ENCODE results near the gene CRHR2.

The CRHR2 gene

DNA sequence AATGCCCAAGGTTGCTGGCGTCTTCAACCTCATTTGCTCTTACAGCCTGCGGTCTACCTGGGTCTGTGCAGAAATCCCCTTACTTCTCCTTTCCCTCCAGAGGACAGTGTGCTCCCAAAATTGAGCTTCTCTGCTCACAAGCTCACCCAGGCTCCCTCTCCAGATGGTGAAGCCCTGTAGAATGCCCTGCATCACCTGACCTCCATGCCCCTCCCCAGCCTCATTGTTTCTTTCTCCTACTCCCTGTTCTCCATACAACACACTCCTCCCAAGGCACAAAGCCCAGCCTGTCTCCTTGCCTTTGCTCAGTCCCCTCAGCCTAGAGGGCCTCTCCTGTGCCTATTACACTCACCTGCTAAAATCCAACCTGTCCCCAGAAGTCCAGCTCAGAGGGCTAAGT lies 3.5 kb downstream of the CRHR2 start:
- no peak for DNase-seq

DNA sequence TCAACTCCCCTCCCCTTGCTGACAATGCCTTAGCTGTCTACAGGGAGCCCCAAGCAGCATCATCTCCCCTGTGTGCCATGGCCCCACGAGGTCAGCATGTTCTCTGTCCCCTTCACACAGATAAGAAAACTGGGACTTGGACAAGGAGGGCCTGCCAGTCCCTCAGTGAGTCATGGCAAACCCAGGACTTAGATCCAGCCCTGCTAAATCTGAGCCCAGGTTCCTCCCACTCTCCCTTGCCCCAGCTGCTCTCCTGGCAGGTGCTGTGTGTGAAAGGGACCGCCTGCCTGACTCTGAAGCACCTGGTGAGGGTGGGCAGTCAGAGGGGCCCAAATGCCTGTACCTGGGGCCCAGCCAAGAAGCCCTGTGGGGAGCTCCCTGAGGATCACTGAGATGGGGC lies 7.4 kb downstream of the CRHR2 start:
- DNase-seq = no peak

DNA sequence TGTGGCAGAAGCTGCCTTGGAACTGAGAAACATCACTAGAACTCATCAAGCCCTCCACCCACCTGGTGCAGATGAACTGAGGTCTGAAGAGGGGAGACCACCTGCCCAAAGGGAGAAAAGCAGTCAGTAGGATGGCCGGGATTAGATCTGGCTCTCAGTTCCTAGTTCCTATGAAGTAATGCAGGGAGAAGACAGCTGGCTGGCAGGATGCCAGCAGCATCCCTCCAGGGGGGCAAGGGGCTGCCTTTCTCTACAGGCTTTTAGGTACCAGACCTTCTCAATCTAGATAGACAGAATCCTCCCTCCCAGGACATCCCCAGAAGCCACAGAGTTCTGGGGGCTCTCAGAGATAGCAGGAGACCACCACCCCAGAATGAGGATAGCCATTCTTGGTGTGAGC lies 7.8 kb downstream of the CRHR2 start:
- DNase-seq = no peak

DNA sequence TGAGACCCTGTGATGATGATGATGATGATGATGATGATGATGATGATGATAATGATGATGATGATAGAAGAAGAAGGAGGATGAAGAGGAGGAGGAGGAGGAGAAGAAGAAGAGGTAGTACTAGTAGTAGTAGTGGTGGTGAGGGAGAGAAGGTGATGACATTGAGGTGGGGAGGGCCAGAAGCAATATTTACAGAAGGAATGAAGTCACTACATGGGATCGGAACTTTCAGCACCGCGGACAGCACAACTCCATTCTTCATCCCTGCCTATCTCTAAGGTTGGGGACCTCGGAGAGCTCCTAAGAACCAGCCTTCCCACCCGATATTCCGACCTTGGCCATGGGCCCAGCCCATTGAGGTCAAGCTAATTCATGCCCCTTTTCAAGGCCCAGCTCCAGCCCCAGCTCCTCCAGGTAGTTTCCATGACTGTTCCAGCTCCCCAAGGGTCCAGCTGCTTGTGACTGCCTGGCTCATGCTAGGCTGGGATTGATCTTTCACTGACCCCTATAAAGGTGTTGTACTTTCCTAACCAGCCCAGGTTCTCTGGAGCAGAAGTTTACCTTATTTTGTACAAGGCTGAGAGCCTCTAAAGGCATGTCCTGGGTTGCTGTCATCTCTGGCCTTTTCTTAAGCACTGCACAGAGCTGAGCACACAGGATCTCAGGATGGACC lies 10.3 kb downstream of the CRHR2 start:
- peak; percentile 76 for DNase-seq

DNA sequence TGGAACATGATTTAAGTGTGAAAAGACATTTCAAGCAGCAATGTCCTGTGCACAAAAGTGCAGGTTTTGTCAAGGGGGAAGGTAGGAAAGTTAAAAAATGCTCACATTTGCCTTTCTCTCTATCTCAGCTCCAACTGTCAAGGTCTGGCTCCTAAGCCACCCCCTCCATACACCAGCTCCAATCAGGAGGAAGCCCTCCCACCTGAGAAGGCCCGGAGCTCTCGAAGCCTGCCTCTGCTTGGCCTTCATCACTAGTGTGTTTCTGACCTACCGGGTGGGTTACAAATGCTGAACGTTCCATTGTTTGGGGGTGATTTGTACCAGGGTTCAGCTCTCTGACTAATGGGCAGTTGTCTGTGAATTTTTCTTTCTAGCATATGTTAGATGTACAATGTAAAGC lies 14.2 kb downstream of the CRHR2 start:
- no peak for DNase-seq

DNA sequence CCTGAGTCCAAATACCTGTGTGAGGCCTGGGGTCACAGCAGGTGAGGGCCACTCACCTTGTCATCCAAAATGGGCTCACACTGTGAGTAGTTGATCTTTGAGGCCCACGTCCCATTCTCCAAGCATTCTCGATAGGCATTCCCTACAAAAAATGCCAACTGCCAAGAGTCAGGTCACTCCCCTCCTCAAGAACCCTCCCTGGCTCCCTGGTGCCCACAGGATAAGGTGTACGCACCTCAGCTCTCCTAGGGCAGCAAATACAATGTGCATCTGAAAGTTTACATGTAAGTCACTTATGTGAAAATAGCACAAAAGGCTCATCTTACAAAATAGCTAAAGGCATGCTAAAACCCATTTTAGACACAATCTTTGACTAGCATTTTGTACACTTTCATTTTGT lies 15.1 kb downstream of the CRHR2 start:
- DNase-seq = no peak

DNA sequence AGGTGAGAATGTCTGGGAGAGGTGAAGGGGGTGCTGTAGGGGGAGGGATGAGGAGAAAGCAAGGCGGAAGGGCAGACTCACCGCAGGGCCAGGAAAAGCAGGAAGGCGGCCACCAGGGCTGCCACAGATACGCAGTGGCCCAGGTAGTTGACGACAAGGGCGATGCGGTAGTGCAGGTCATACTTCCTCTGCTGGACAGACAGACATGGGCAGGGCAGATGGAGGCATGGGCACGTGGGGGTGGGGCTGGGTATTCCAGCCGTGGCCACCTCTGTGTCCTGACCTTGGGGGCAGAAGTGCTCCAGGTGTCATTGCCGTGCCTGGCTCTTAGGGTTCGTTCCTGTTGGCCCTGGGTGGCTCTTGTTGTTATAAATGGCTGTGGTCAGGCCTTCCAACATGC lies 16.8 kb downstream of the CRHR2 start:
- no peak for DNase-seq

DNA sequence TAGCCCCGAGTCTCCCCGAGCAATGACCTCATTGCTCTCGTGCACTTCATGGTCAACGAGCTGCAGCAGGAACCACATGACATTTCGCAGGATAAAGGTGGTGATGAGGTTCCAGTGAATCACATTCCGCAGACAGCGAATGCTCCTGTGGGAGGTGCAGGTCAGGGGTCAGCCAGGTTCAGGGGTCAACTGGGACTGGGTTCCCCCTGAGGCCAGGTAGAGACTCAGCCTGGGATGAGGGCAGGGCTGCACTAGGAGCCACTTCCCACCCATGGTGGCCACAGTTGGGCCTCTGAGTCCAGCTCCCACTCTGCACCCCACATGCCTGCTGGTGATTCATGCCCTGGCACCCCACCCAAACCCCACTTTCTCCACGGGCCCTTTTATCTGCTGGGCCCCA lies 17.2 kb downstream of the CRHR2 start:
- DNase-seq = no peak

DNA sequence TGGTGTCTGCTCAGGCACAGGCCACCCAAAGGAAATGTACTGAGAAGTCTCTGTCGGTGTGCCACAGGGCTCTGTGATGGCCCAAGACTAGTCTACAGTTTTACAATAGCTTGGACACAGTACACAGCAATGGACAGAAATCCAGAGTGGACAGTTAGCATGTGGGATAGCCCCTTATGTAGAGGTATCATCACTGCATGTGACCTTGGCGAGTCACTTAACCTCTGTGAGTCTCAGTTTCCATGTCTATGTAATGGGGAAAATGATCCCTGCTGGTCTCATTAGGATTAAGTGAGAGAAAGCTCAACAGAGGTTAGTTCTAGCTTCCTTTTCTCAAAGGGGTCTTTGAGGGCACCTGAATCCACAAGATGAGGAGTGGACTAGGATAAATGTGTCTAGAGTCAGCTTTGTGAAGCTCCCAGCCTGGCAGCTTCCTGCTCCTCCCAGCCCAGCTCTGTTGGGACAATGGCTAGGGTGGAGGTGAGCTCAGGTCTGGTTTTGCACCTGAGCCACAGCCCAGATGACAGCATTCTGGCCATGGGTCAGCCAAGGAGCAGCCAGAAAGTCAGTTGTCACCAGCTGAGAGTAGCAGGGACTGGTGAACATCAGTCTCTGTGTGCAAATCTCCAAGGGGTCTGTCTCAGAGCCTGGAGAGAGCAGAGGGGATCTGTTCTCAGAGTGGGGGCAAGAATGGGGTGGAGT lies 17.9 kb downstream of the CRHR2 start:
- no peak for DNase-seq

DNA sequence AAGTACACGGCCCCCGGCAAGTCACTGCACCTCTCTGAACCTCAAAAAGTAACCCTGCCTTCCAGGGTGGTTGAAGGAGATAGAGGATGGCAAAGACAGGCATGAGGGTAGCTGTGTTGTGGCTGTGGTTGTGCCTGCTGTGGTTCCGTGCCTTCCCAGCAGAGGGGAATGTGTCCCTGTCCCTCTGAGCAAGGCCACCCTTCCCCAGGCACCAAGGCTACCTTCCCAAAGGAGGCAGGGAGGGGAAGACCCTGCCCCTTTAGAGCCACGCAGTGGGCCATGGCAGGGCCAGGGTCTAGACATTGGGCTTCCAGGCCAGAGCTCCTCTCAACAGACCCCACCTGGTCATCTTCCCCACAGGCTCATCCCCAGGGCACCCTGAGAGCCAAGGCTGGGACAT lies 18.8 kb downstream of the CRHR2 start:
- DNase-seq = no peak

DNA sequence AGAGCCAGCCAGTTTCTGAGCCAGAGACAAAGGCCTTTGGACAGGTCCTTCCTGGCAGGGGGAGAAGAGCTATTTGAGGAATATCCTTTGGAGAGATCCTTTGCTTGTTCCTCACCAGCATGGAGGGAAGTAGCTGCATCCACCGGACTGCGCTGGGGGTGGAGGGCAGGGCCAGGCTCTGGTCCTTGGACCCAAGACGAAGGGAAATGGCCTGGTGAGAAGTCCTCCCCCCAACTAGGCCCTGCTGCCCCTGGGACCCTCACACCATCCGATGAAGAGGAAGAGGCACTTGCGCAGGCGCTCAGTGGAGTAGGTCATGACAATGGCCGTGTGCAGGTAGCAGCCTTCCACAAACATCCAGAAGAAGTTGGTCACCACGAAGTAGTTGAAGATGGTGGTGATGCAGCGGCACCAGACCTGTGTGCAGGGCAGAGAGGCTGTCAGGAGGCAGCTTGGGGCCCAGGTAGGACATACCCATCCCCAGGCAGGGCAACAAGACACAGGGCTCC lies 19.8 kb downstream of the CRHR2 start:
- DNase-seq = no peak

DNA sequence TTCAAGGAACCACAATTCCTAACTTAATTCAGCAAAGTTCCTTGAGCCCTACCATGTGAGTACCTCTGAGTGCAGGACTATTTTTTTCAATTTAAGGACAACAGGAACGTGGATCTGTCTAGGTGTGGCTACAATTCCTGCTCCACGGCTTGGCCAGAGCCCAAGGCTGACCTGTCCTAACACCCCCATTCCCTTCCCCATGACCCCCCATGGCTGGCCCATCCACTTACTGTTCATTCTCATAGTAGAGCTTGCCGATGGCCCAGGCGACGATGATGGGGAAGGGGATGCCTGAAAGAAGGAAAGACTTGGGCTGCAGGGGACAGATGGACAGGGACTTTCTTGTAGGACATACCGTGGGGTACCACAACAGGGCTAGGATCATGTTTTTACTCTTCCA lies 20.3 kb downstream of the CRHR2 start:
- no peak for DNase-seq

DNA sequence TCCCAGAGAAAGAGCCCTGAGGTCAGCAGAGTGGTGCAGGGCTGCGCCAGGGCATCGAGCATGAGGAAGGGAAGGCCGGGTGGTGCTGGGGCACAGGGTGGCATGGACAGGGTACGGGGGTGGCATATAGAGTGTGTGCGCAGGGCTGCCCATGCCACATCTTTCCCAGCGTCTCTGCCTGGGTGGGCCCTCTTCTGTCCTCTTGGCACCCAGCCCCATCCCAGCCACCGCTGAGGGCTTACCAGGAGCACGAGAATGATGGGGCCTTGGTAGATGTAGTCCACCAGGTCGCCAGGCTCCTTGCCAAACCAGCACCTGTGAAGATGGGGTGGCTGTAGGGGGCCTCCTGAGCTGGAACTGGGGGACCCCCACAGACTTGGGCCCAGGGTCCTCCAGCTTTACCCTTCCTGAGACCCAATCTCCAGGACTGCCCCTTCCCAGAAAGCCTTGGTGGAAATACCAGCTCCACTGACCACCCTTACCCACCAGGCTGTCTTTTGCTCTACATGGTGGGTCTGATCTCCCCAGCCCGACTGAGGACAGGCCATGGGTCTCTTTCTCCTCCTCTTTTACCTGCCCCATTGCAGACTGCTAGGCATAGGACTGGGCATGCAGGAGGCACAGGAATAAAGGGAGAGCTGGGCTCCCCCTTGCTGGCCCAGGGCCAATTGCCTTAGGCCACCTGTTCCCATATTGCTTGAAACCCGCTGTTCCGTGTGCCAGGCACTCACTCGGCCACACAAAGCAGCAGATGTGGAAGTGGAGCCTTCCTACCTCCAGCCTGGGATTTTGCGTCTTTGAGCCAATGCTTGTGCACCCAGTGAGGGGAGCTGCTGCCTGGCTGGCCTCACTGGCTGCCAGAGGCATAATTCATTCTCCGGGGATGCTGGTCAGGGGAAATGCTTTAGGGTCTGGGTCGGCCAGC lies 21.7 kb downstream of the CRHR2 start:
- no peak for DNase-seq

DNA sequence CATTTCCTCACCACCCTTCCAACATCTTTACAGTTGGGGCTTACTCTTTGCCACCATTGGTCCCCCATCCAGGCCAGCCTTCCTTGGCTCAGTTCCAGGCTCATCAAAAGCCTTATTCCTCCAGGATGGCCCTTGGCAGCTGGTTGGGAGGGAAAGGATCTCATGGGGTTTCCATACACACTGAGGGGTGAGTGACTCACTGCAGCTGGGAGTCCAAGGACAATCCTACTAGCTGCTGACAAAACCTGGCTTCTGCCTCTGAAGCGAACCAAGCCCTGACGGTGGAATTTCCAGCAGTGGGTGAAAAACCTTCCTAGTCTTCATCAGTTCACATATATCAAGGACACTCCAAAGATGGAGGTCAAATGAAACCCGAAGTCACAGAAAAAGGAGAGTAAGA lies 22.9 kb downstream of the CRHR2 start:
- peak; percentile 41 for DNase-seq

DNA sequence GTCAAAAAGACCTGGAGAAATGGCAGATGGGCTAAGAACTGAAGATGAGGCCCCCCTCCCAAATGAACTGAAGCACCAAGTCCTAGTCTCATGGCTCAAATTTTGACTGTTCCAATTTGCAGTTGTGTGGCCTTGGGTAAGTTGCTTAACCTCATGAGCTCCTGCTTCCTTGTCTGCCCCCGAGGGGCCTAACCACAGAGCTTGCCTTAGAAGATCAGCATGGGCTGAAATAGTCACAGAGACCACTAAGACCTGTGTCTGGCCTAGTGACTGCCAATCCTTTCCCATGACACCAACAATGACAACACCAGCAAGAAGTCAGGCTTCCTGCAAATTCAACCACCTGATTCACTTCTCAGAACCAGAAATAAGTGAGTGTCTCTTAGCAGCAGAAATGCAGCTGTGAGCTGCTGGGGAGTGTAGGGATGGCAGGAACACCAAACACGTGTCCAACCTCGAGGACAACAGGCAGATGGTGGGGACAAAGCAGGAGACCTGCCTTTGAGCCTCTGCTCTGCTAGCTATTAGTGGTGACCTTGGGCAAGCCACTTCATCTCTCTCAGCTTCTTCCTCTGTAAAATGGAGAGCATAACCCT lies 23.7 kb downstream of the CRHR2 start:
- no peak for DNase-seq

DNA sequence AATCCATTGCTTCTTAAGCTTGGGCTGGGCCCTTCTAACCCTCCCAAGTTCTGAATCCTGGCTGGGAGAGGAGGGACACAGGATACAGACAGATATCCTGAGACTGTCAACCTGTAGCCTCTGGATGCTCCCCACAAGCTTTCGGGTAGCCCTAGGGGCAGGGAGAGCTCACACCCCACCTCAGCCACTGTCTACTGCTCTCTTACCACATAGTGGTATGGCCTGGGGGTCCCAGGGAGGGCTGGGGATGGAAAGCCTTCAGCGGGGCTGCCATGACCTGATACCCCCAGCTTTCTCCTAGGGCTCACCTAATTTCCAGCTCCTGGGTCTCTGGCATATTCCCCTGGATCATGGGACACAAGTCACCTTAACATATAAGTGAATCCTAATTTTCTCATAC lies 25.1 kb downstream of the CRHR2 start:
- no peak for DNase-seq

DNA sequence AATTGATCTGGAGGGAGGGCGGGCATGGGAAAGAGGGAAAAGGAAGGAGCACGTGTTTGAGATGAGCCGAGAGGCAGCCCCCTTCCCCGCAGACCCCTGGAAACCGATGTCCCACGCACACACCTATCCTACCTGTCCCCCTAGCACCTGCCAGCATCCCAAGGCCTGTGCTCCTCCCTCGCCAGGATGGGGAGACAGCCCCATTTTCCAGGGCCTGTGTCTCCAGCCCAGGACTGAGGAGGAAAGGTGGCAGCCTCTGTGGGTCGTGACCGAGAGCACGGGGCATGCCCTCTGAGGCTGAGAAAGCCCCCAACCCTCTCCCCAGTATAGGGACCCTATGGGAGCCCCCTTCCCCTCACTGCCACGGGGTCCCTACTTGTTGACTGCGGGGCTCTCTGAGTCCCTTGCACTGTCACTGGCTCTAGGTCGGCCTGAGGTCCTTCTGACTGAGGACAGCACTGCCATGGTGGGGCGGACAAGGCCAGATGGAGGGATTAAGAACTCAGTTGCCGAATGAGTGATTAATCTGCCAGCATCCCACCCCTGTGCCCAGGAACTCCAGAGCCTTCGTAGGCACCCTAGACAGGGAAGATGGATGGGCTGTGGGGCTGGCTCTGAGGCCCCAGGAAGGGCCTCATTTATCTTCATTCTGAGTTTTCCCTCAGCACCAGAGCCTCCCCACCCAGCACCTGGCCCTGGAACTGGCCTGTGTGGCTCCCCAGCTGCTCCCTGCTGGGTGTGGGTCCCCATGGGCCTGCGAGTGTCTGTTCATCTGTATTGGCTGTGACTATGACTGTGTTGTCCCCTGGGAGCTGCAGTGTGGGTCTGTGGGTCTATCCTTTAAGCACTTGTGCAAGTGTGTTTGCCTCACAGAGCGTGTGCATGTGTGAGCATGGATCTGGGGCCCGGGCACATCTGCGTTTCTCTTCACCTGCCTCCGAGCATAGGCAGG lies 26.0 kb downstream of the CRHR2 start:
- no peak for DNase-seq

DNA sequence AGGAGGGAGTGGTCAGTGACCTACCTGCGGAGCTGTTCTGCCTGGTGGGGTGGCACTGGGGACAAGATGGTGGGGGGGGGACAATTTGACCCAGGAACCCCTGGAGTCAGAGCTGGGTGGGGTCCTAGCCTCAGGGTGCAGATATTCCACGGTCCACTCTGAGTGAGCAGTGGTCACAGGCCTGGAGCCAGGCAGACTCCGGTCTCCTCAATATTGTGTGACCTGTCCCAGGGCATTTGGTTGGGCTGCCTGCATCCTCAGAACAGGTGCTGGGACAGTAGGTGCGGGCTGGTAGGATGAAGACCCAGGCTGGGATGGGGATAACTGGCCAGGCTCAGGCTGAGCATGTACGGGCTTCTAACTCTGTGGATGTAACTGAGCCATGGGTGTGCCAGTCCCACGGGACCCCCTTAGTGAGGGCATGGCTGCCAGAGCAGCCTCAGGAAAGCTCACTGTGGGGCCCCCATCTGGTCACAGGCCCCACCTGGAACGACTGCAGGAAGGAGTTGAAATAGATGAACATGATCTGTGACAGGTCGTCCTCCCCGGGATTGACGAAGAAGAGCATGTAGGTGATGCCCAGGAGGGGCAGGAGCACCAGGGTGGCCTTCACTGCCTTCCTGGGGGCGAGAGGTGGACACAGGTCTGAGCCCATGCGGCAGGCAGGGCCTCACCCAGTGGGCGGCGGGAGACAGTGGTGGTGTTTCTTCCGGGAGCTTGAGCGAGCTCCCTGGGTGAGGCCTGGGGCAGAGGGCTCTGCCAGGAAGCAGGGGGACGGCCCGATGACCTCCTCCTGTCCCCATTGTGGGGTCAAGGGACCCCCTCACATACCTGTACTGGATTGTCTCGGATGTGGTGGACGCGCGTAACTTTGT lies 26.9 kb downstream of the CRHR2 start:
- DNase-seq = no peak

DNA sequence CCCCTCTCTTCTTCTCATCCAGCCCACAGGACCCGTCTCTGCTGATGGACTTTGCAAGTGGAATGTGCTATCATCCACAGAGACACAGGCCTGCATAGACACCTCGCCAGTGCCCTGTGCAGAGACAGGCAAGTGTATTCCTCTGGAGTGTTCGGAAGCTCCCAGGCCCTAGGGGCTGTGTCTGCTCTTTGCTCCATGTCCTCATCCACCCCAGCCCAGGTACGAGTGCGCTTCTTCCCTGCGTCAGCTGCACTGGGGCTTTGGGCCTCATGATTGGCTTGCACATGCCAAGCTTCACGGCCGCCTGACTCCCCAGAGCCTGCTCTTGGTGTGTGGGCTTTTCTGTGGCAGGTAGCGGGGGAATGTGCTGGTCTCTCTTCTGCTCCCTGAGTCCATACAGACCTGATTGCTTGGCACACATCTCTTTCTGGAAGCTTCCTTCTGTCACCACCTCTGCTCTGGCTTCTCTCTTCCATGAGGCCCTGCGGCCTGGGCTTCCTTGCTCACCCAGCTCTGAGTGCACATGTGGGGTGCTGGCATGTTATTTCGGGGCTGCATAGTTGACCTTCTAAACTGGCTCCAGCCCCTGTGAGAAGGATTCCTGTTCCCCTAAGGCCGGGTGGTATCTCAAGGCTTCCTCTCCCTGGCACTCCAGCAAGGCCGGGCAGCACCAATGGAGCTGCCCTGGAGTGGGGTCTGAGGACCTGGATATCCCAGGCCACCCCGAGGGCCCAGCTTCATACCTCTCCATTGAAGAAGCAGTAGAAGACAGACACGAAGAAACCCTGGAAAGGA lies 27.8 kb downstream of the CRHR2 start:
- no peak for DNase-seq

All from fibroblast of skin of back (primary cell).